AML-193 (cell line): ENCODE data around the gene OPALIN.
"Not testable (repeated sequence)": the region's sequence is repeated elsewhere in the genome, so short reads cannot be mapped to it uniquely, and the experiment has no call there.

Experiments
- DNase-seq, 2 experiments: peaks; one replicate each; lab custom pipeline; 2025; lab: John Stamatoyannopoulos, UW

The OPALIN gene

DNA sequence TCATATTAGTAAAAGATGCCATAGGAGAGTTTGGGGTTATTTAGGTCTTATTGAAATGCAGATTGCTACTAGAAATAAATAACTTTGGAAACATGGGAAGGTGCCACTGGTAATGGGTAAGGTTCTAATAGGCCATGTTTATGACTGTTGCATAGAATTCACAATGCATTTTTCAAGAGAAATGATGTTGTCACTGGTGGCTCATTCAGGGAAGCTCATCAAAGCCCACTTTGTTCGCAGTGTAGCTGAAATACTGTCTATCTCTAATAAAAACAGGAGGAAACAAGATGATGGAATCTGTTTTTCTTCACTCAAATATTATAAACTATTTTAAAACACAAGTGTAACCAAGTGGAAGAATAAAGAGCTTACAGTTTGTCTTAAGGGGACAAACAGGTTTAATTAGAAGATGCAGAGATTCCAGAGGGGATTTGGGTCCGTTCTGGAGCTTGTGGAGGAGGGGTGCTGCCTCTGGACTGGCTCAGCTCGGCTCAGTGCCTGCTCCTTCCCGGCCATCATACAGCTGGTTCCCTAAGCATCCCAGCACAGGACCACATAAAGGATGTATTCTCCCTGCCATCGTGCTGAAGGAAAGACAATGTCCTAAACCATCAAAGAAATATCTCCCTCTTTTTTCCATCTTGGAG lies 20.4 kb downstream of the OPALIN start:
- DNase-seq, result no peak

DNA sequence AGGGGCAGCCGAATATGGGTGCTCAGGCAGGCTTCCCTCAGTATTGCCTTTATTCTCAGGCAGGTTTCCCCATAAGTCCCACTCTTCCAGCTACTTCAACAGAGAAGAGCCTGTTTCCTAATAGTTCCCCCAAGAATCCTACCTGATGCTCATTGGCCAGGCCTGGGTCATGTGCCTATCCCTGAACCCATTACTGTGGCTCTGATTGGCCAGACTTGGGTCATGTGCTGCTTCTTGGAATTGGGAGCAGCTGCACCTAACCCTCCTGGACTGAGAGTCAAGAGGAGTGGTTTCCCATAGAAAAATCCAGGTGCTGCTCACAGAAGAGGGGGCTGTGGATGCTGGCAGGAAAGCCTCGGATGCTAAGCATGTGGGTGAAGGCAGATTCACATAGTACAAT lies 21.7 kb downstream of the OPALIN start:
- no peak for DNase-seq

DNA sequence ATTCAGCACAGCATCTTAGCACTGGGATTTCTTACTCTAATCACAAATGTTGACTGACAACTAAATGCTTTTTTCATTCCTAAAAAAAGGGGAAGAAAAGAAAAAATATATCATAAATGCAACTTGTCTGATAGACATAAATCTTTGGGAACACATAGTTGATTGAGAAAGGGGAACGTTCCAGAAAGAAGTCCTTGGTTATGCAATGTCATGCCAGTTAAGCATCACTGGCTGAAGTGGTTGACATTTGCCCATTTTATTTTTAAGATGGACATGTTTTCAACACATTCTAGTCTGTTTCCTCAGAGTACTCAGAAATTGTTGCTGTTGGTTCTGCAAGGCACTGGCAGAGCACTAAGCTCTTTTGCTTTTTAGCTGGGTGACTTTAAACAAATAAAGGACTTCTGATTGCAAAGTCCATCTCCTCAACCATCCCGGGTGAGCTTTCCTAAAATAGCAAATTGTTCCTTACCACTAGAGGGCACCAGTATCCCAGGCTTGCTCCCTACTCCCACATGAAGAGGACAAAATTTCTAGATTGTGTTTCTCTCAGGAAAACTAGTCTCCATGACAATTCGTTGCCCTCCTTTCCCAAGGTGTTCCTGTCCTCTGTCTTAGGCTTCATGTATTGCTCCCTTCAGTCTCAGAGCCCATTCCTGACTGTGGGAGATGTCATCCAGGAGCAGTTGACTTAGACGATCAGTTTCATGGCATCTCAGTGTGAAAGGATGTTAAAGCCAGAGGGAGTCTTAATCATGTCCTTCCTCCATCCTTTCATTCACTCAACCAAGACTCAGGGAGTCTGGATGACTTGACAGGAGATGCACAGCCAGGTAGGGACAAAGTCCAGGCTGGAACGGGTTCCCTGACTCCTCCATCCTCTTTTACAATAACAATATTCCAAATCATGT lies 23.9 kb downstream of the OPALIN start:
- DNase-seq, result peak; percentile 4 to 10

DNA sequence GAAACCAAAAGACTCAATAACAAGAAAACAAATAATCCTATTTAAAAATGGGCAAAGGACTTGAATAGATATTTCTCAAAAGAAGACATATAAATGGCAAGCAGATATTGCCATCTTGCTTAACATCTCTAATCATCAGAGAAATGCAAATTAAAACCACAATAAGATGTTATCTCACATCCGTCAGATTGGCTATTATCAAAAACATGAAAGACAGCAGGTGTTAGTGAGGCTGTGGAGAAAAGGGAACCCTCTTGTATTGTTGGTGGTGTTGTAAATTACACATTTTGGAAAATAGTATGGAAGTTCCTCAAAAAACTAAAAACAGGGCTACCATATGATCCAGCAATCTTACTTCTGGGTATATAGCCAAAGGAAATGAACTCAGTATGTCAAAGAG lies 25.7 kb downstream of the OPALIN start:
- no peak for DNase-seq

DNA sequence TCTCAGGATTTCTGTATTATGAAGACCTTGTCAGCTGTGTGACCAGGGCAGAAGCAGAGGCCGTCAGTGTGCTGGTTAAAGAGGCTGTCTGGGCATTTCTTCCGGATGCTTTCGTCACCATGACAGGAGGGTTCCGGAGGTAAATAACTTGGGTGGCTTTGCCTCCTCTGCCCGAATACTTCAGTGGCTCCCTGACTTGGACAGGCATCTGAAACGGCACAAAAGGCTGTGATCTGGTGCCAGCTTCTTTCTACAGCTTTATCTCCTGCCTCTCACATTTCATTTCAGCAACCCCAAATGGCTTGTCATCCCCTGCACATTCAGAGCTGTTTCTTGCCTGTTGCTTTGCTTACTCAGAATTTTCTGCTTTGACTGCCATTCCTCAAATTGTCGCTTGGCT lies 31.3 kb downstream of the OPALIN start:
- DNase-seq, result no peak

GRCh38 chr10:96325719-96326373 lies 33.0 kb downstream of the OPALIN start:
- DNase-seq, result no peak

- DNase-seq, result no peak
Measured at GRCh38 chr10:96324447-96324846, 34.4 kb downstream of the OPALIN start.

DNA sequence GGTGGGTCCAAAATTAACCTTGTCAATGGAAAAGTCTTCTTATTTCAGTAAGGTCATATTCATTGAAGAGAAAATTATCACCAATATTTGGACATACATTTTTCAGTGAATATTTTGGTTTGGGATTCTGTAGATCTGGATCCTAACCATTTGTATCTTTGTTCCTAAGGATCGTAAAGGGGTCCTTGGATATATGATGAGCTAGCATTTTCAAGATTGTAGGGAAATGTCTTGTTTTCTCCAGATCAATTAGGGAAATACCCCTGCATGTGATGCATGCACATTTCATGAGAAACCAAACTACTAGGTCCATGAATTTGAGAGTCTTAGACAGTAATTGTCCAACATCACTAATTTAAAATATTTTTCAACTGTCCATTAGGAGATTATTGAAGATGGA lies 36.5 kb downstream of the OPALIN start:
- no peak for DNase-seq

GRCh38 chr10:96321822-96322221 lies 37.0 kb downstream of the OPALIN start:
- no peak for DNase-seq

- no peak for DNase-seq
Measured at GRCh38 chr10:96319754-96320474, 38.9 kb downstream of the OPALIN start.

DNA sequence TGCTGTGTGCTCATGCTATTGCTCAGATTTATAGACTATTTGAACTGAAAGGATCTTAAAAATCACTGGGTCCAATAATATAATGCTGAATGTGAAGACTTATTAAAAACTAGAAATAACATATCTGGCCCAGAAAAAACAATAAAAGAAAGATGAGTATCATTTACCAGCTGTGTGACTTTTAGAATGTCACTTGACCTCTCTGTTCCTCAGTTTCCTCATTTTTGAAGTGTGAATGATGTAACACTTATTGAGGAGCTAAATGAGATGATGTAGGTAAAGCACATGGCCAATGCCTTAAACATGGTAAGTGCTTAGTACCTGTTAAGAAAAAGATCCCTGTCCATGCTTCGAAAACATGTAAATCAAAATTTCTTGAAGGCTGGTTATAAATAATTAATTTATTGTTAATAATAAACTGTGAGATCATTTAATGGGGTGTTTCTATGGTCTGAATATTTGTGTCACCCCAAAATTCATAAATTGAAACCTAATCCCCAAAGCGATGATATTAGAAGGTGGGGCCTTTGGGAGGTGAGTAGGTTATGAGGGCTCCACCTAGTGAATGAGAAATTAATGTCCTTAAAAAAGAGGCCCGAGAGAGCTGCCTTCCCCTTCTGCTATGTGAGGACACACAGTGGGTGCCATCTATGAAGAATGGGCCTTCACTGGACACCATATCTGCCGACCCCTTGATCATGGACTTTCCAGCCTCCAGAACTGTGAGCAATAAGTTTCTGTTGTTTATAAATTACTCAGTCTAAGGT lies 41.6 kb downstream of the OPALIN start:
- peak in 1 of 2 experiments; percentile 14 for DNase-seq

DNA sequence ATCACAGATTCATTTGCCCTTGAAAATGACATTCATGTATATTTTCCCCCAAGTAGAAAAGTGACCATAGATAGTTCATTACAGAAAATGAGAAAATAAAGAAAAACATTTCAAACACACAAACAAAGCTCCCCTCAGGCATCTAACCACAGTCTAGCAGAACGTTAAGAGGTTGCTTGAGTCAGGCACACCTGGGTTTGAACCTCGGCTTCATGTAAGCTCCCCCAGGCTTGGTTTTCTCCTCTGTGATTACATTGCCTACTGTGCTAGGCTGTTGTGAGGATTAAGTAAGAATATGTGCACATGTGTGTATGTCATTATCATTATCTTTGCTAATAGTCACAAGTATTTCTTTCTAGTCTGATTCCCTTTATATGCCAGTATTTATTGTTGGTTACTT lies 45.5 kb downstream of the OPALIN start:
- no peak for DNase-seq

DNA sequence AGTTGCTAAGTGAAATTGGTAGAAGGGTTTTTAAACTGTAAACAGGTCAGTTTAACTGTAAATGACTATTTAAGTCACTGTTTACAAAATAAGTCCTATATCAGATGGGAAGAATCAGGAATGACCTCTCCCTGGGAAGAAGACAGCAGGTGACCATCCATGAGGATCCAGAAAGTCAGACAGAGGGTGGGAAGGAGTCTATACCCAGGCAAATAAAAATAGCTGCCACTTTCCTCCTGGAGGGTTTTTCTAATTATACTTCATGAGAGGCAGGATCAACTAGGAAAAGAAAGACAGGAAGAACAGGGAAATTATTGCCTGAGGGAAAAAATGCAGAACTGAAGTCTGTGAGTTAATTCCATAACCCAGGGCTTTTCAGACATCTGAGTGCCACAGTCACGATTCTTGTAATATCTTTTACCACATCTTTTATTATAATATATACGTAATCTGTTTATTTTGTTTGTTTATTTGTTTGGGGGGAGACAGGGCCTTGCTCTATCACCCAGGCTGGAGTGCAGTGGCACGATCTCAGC lies 47.6 kb downstream of the OPALIN start:
- DNase-seq, result no peak

GRCh38 chr10:96310321-96310669 lies 48.5 kb downstream of the OPALIN start:
- no peak for DNase-seq

GRCh38 chr10:96309628-96310320 lies 49.0 kb downstream of the OPALIN start:
- no peak for DNase-seq

- DNase-seq, result not testable (repeated sequence)
Measured at GRCh38 chr10:96308854-96309253, 49.9 kb downstream of the OPALIN start.

GRCh38 chr10:96306516-96306915 lies 52.3 kb downstream of the OPALIN start:
- DNase-seq, result peak; percentile 84 to 86

DNA sequence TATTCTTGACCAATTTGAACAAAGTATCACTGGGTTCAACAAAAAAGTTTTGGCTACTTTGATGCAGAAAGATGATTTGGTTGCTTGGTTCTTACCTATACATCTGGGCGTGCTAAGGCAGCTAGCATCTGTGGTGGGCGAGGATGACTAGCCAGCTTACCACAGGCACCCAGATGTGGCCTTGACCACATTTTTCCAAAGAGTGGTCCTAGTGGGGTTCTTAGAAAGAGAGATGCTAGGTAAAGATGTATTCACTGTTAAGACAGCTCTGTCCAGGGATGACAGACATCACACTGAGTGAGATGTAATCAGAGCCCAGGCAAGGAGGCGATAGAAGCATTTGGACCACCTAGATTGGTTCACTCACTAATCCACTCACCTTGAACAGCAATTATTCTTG lies 53.8 kb downstream of the OPALIN start:
- no peak for DNase-seq

DNA sequence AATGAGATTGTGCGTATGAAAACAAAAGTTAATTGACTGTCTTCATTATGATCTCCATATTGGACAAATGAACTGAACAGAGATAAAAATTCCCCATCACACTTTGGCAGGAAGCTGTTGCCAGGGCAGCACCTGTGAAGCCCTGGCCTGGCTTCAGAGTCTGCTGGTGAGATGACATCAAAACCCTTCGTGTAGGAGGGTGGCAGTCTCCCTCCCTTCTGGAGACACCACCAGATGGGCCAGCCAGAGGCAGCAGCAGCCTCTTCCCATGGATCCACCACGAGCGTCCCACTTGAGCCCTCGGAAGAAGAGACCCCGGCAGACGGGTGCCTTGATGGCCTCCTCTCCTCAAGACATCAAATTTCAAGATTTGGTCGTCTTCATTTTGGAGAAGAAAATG lies 54.6 kb downstream of the OPALIN start, which contains the start of gene DNTT:
Gene DNTT (plus strand): TSS at position 205 of the 400 bp plus-strand sequence. CDS start 64 bp downstream, at position 269.
- no peak for DNase-seq

DNA sequence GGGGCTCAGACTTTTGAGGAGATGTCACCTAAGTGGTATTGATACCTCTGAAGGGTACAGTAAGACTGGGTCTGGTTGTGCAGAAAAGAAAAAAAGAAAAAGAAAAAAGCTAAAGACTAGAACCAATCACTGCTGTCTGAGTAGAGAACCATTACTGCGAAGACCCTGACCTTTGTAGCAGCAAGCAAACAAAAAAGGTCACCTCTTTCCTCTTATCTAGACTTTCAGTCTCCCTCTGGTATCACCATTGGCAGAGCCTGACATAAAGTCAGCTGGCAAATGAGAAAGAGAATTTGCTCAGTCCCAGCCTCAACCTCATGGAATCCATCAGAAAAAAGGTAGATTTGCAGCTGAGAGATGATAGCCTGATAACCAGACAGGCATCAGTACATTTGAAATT lies 57.2 kb downstream of the OPALIN start:
- no peak for DNase-seq

DNA sequence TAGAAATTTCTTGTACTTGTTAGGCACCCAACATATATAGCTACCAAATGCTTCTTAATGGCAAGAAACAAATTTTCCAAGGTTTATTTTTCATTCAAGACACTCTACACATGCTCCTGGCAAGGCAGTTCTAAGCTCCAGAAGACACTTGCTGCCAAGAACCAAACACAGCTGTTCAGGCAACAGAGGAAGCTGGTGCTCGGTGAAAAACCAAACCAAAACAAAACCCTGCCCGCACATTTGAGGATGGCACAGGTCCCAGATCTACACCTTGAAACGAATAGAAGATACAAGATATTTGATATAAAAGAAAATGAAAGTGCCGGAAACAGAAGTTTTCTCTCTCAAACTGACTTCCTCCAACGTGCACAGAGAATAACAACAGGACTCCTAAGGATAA lies 59.4 kb downstream of the OPALIN start:
- no peak for DNase-seq
